Gastroesophageal sphincter (tissue), 3 donors: Measurements from ENCODE around the gene HPSE.

Experiments used
- EP300 ChIP-seq: sonication (generic); formaldehyde crosslinking; IDR thresholded peaks from one replicate; pipeline ENCODE4 v1.6.1; 2017; ENCODE audit warnings: antibody characterized with exemption, mild to moderate bottlenecking
- POLR2A ChIP-seq, 2 donors: fragments of 450-650 bp; IDR thresholded peaks; one replicate each; pipeline ENCODE4 v1.6.1; 2017; ENCODE audit warnings: antibody characterized with exemption in 2 of 2, mild to moderate bottlenecking in 2 of 2, moderate library complexity in 1 of 2
- POLR2AphosphoS5 ChIP-seq: sonication (generic); formaldehyde crosslinking; IDR thresholded peaks from one replicate; pipeline ENCODE4 v1.6.1; 2017; ENCODE audit warnings: antibody characterized with exemption
- TF ChIP-seq, protein P1 (sequence below), 4 experiments: fragments of 200-600 bp in 2 of 4; fragments of 450-650 bp in 2 of 4; sonication (generic) in 1 of 4; IDR thresholded peaks; one replicate each; pipeline ENCODE4 v1.5.1; 2017 to 2019; ENCODE audit warnings: antibody characterized with exemption in 4 of 4, mild to moderate bottlenecking in 2 of 4, moderate library complexity in 2 of 4

DNA sequence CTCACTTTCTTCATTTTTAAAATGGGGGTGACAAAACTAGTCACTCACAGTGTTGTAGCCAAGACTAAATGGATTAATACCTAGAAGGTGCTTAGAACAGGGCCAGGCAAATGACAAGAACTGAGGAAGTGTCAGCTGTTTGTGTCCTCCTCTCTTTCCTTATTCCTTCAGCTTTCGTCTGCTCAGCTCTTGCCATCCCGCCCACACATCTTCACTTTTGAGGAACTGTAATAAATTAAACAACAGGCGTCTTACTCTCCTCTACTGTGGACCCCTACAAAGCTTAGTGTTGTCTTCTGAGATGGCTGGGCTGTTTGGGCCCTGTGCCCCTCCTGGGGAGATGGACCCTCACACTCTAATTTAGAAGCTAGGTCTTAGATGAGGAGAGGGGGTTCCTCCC is 2.7 kb downstream of the HPSE start:
- TF ChIP-seq POLR2AphosphoS5 (no peak), EP300 (no peak), POLR2A (IDR thresholded peaks at IDR 0.05) (no peak)
- TF ChIP-seq, protein P1, sequence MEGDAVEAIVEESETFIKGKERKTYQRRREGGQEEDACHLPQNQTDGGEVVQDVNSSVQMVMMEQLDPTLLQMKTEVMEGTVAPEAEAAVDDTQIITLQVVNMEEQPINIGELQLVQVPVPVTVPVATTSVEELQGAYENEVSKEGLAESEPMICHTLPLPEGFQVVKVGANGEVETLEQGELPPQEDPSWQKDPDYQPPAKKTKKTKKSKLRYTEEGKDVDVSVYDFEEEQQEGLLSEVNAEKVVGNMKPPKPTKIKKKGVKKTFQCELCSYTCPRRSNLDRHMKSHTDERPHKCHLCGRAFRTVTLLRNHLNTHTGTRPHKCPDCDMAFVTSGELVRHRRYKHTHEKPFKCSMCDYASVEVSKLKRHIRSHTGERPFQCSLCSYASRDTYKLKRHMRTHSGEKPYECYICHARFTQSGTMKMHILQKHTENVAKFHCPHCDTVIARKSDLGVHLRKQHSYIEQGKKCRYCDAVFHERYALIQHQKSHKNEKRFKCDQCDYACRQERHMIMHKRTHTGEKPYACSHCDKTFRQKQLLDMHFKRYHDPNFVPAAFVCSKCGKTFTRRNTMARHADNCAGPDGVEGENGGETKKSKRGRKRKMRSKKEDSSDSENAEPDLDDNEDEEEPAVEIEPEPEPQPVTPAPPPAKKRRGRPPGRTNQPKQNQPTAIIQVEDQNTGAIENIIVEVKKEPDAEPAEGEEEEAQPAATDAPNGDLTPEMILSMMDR (IDR thresholded peaks at IDR 0.05) = no peak
